ENCODE measurements around the gene B3GNT4.

GRCh38 chr12:122216445-122216844 is 12.9 kb downstream of the B3GNT4 start:
- TF ChIP-seq CTCF (IDR thresholded peaks at IDR 0.05), result no peak
- no peak for TF ChIP-seq POLR2A (IDR thresholded peaks at IDR 0.05)
- no peak for TF ChIP-seq EP300 (IDR thresholded peaks at IDR 0.05)

Data from stomach (tissue), 4 donors.